AG04450 (cell line): ENCODE measurements around the gene PRPF8. TPM values are rescaled to one million over a fixed set of nuclear protein-coding genes. Genes with fewer than 3 reads are reported as not detected.

Experiments used
- polyA plus RNA-seq: library from polyadenylated mRNA; depleted of rRNA; stranded (reverse); fragments of >200 nt; gene quantifications from 2 replicates; pipeline ENCODE4 v1.2.3, GENCODE V29; 2011; rRNA removed
- small RNA-seq: library from RNA; depleted of rRNA; stranded (forward); fragments of <200 nt; gene quantifications from one replicate; pipeline ENCODE3, GENCODE V24; 2012; ENCODE audit warnings: low read depth; ENCODE audit not compliant: insufficient read length

Gene PRPF8
- polyA plus RNA-seq, 1 experiment = 126 TPM

Small RNAs within 50 kb of the gene (small RNA-seq; reads per million reads assigned to genes)
- gene RN7SL105P = not detected

Other genes with a start within 250 kb of the PRPF8 start
- gene CRK, start 228.6 kb downstream of the PRPF8 start, polyA plus RNA-seq = 88.1 and 110 TPM in 2 replicates
- gene MYO1C, start 192.2 kb downstream of the PRPF8 start, polyA plus RNA-seq = 147 and 169 TPM in 2 replicates
- gene INPP5K, start 168.3 kb downstream of the PRPF8 start, polyA plus RNA-seq = 23.8 and 25.9 TPM in 2 replicates
- gene PITPNA, start 122.1 kb downstream of the PRPF8 start, polyA plus RNA-seq = 47.9 and 53.6 TPM in 2 replicates
- 5.3 and 6.8 TPM in 2 replicates for gene SLC43A2, start 56.0 kb downstream of the PRPF8 start, polyA plus RNA-seq
- gene SCARF1, start 39.1 kb downstream of the PRPF8 start, polyA plus RNA-seq = 0.17 and 0.20 TPM in 2 replicates
- 5.8 and 9.3 TPM in 2 replicates for gene RILP, start 35.0 kb downstream of the PRPF8 start, polyA plus RNA-seq
- gene TLCD2, start 25.5 kb upstream of the PRPF8 start, polyA plus RNA-seq = 3.0 and 3.1 TPM in 2 replicates
- 2.9 and 3.6 TPM in 2 replicates for gene WDR81, start 39.8 kb upstream of the PRPF8 start, polyA plus RNA-seq
- 0.07 TPM in 1 of 2 replicates, not detected in the other for gene SERPINF2, start 58.0 kb upstream of the PRPF8 start, polyA plus RNA-seq
- gene SERPINF1, start 77.2 kb upstream of the PRPF8 start, polyA plus RNA-seq = 376 and 473 TPM in 2 replicates
- gene SMYD4, start 145.0 kb upstream of the PRPF8 start, polyA plus RNA-seq = 5.6 and 5.7 TPM in 2 replicates
- 52.3 and 56.4 TPM in 2 replicates for gene RPA1, start 145.1 kb upstream of the PRPF8 start, polyA plus RNA-seq